ENCODE data around the gene LINC00237. TPM values are rescaled to one million over a fixed set of nuclear protein-coding genes. Genes with fewer than 3 reads are reported as not detected.

LINC00237 gene
- total and polyA plus RNA-seq, 2 experiments from 2014 or later: 0.31 to 2.0 TPM

GRCh38 chr20:21141825-21142224, 35.7 kb upstream of the LINC00237 start (continued):
- no peak for TF ChIP-seq ZNF462 (CRISPR knock-in tag; IDR thresholded peaks at IDR 0.05)
- no peak for TF ChIP-seq ZNF114 (CRISPR knock-in tag; IDR thresholded peaks at IDR 0.05)

DNA sequence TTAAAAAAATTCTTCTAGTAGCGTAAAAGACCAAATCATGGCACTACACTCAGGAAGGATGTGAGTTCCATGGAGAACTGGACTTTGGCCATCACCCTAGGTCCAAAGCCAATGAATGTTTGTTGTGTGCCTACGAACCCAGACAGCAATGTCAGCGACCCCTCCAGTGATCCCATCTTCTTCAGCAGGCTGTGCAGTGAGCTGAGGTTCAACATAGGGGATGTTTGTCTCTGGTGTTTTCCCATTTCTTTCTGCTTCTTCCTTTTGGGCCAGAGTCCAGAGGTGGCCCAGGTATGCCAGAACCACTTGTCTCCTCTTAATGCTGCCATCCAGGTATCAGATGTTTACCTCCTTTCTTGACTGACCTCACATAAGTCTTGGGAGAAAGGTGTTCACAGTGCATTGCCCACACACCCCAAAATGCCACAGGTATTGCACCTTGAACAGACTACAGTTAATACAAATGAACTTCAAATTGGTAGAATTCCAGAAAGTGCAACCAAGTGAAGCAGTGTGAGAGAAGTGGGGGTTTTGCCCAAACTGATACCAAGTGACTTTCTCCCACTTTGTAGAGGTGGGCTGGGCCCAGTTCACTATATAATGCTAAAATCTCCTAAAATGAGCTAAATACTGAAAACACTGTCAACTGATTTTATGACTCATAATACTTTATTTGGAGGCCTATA, 33.9 kb upstream of the LINC00237 start:
- Histone ChIP-seq H3F3A (replicated peaks; ENCODE audit: low read depth) (0 out of 2 replicates have a peak, but pooled peaks cover 3% of the 10 kb centered on the region), H4K20me1 (replicated peaks; ENCODE audit: insufficient read depth) (0 out of 2 replicates have a peak, but pooled peaks cover 4% of the 10 kb centered on the region), H3K9me2 (ENCODE audit: insufficient read depth) (no peaks in the 10 kb centered on the region), H3K4me2 (no peak overlapping the region), H2AFZ (no peak overlapping the region), H3K4me3 (no peak overlapping the region), H3K27me3 (ENCODE audit: insufficient read depth) (no peaks in the 10 kb centered on the region), H3K27ac (ENCODE audit: low read depth) (no peak overlapping the region), H3K79me2 (replicated peaks; ENCODE audit: insufficient read depth) (peaks cover 16% of the 10 kb centered on the region; the same call in 1 of the 2 replicates), H3K36me3 (ENCODE audit: insufficient read depth) (peaks cover 6% of the 10 kb centered on the region; the same call in 1 of the 2 replicates), H3K4me1 (ENCODE audit: insufficient read depth) (peaks cover 4% of the 10 kb centered on the region; the same call in 1 of the 2 replicates)
- ATAC-seq (no peak), DNase-seq (ENCODE audit: low spot score) (no peak)
- Mint-ChIP-seq H3K4me1 (peaks cover 9% of the 10 kb centered on the region; the same call in 2 of the 3 replicates), H3K36me3 (ENCODE audit: low read depth) (peaks cover 19% of the 10 kb centered on the region), H3K9me3 (no peaks in the 10 kb centered on the region), H3K27ac (no peak overlapping the region), H3K4me3 (no peak overlapping the region), H3K27me3 (ENCODE audit: insufficient read depth, low read depth, poor library complexity) (peaks cover 2% of the 10 kb centered on the region)
- TF ChIP-seq CTCF (conservative IDR thresholded peaks at IDR 0.05; ENCODE audit: low read depth in 2 of 2) (no peak), JUNB (IDR thresholded peaks at IDR 0.05; ENCODE audit: unreplicated experiment) (no peak), CREB1 (CRISPR knock-in tag; IDR thresholded peaks at IDR 0.05; ENCODE audit: low read depth) (no peak), STAT1 (IDR thresholded peaks at IDR 0.05; ENCODE audit: unreplicated experiment) (no peak)

Data from GM23338 (cell line).